ENCODE data around the gene PAOX.

PAOX gene

GRCh38 chr10:133351408-133352318 is 27.4 kb upstream of the PAOX start:
- no peak overlapping the region for H3K27ac ChIP-seq
- TF ChIP-seq, protein P1, sequence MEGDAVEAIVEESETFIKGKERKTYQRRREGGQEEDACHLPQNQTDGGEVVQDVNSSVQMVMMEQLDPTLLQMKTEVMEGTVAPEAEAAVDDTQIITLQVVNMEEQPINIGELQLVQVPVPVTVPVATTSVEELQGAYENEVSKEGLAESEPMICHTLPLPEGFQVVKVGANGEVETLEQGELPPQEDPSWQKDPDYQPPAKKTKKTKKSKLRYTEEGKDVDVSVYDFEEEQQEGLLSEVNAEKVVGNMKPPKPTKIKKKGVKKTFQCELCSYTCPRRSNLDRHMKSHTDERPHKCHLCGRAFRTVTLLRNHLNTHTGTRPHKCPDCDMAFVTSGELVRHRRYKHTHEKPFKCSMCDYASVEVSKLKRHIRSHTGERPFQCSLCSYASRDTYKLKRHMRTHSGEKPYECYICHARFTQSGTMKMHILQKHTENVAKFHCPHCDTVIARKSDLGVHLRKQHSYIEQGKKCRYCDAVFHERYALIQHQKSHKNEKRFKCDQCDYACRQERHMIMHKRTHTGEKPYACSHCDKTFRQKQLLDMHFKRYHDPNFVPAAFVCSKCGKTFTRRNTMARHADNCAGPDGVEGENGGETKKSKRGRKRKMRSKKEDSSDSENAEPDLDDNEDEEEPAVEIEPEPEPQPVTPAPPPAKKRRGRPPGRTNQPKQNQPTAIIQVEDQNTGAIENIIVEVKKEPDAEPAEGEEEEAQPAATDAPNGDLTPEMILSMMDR (conservative IDR thresholded peaks at IDR 0.05): no peak

DNA sequence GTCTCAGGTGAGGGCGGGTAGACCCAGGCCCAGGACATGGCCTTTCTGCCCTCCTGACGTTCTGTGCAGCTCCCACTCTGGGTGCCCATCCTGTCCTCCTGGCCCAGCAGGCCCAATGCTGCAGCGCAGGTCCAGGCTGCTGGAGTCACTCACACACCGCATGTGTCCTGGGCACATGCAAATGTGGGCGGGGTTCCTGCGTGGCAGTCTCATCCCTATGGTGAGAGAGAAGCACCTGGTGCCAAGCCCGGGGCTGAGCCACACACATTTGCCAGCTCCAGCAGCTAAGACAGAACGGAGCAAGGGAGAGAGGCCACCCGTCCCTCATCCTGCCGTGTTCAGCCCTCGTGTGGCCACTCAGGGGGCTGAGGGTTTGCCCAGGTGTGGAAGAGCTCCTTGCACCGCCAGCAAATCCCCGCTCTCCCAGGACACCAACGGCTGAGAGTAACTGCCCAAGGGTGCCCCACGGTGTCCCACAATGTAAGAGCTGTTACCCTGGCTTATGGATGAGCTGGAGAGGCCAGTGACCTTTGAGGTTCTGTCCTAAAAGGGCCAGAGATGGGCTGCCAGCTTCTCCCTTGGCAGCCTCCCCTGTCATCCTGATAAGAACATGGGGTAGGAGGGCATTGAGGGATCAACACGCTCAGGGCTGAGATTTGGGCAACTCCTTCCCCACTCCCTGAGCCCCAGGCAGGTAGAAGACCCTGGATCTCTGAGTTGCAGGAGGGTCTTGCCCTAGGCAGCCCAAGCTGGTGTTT is 25.7 kb upstream of the PAOX start:
- TF ChIP-seq, protein P1 (conservative IDR thresholded peaks at IDR 0.05): no peak

DNA sequence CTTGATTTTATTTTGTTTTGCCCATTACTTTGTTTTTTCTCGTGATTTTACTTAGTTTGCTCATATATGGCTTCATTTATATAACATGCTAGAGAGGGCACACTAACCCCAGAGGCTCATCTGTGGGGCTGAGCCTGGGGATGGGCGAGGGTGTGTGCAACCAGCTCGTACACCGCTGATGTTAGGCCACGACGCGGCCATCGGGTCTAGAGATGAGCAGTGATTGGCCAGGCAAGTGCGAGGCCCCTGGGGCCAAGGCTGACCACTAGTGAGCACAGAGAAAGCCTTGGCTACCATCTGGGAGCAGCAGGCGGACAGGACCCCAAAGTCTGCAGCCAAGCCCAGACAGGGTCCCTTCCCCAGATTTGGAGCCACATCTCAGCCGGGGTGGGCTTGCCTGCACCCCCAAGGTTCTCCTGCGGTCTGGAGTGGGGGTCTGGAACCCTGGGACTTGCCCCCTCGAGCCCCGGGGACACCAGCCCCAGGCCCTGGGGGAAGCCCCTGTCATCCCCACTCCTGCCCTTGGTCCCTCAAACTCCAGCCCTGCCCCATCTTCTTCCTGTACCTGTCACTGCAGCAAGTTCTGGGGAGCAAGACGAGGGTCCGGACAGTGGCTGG is 25.0 kb upstream of the PAOX start:
- no peak overlapping the region for H3K27ac ChIP-seq
- TF ChIP-seq, protein P1 (conservative IDR thresholded peaks at IDR 0.05): no peak

More for the DNA sequence above, 25.7 kb upstream of the PAOX start:
- no peak overlapping the region for H3K27ac ChIP-seq

- H3K27ac ChIP-seq: no peak overlapping the region
- TF ChIP-seq, protein P1 (conservative IDR thresholded peaks at IDR 0.05): no peak
These were observed 24.3 kb upstream of the PAOX start for GRCh38 chr10:133354672-133355240.

DNA sequence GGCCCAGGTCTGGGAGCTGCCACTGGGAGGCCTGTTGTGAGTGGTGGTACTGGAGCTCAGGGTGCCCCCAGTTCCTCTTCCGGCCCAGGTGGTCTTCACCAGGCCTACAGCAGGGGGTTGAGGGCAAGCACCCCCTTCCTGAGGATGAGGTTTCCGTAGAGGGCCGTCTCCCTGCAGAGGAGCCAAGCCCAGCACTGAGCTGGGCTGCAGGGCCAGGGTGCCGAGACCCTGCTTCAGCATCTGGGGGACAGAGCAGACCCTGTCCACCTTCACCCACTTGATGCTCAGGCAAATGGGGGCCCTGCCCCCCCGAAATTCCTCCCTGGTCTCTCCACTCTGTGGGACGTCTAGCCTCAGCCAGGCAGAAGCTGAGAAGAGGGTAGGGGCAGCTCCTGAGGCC is 23.8 kb upstream of the PAOX start:
- no peak overlapping the region for H3K27ac ChIP-seq
- TF ChIP-seq, protein P1 (conservative IDR thresholded peaks at IDR 0.05): no peak

DNA sequence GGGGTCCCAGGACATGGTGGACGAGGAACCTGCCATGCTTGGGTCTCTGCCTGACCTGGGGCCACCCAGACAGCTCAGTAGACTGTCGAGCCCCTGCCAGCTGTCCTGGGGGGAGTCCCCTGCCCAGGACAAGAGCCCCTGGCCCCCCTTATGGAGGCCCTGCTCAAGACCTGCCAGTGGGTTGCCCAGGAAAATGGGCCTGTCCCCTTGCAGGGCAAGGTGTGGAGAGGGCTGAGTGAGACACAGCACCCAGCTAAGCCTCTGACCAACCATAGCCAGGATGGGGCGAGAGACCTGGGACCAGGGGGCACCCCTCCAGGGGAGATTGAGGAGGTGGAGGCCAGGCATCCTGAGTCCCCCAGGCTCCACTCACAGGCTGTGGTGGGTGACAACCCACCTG is 23.1 kb upstream of the PAOX start:
- TF ChIP-seq, protein P1 (conservative IDR thresholded peaks at IDR 0.05): no peak
- no peak overlapping the region for H3K27ac ChIP-seq
